Measurements from ENCODE around the gene TAS1R1.
"Not testable (repeated sequence)": the region's sequence is repeated elsewhere in the genome, so short reads cannot be mapped to it uniquely, and the experiment has no call there.

Gene TAS1R1

GRCh38 chr1:6521536-6521935 lies 33.6 kb upstream of the TAS1R1 start:
- DNase-seq (ENCODE audit: low spot score): peak; percentile 68

GRCh38 chr1:6523566-6523965 lies 31.5 kb upstream of the TAS1R1 start:
- DNase-seq (ENCODE audit: low spot score): peak; percentile 44

- DNase-seq (ENCODE audit: low spot score): no peak
Measured at GRCh38 chr1:6526316-6526715, 28.8 kb upstream of the TAS1R1 start.

- DNase-seq (ENCODE audit: low spot score): no peak
Measured at GRCh38 chr1:6528492-6528891, 26.6 kb upstream of the TAS1R1 start.

GRCh38 chr1:6530504-6531160 lies 24.5 kb upstream of the TAS1R1 start:
- DNase-seq (ENCODE audit: low spot score): no peak

- DNase-seq (ENCODE audit: low spot score): no peak
Measured at GRCh38 chr1:6531996-6532395, 23.1 kb upstream of the TAS1R1 start.

- DNase-seq (ENCODE audit: low spot score): no peak
Measured at GRCh38 chr1:6534248-6534822, 20.8 kb upstream of the TAS1R1 start.

- no peak for DNase-seq (ENCODE audit: low spot score)
Measured at GRCh38 chr1:6535214-6535613, 19.9 kb upstream of the TAS1R1 start.

- no peak for DNase-seq (ENCODE audit: low spot score)
Measured at GRCh38 chr1:6536291-6536690, 18.8 kb upstream of the TAS1R1 start.

- DNase-seq (ENCODE audit: low spot score): no peak
Measured at GRCh38 chr1:6538956-6539355, 16.2 kb upstream of the TAS1R1 start.

- peak; percentile 63 for DNase-seq (ENCODE audit: low spot score)
Measured at GRCh38 chr1:6544831-6545230, 10.3 kb upstream of the TAS1R1 start.

- DNase-seq (ENCODE audit: low spot score): peak; percentile 37
Measured at GRCh38 chr1:6545276-6546112, 9.6 kb upstream of the TAS1R1 start.

GRCh38 chr1:6546326-6546725 lies 8.8 kb upstream of the TAS1R1 start:
- DNase-seq (ENCODE audit: low spot score): no peak

- peak; percentile 35 for DNase-seq (ENCODE audit: low spot score)
Measured at GRCh38 chr1:6547301-6547700, 7.8 kb upstream of the TAS1R1 start.

- DNase-seq (ENCODE audit: low spot score): peak; percentile 89
Measured at GRCh38 chr1:6554031-6554906, 838 bp upstream of the TAS1R1 start, which contains the start of gene NOL9. Gene NOL9, minus strand, starts transcription at chr1:6554513. Its CDS starts 11 bp downstream, at chr1:6554502.

GRCh38 chr1:6557597-6557996 lies 2.5 kb downstream of the TAS1R1 start:
- DNase-seq (ENCODE audit: low spot score): no peak

- not testable (repeated sequence) for DNase-seq (ENCODE audit: low spot score)
Measured at GRCh38 chr1:6559161-6559560, 4.1 kb downstream of the TAS1R1 start.

GRCh38 chr1:6560267-6560666 lies 5.2 kb downstream of the TAS1R1 start:
- DNase-seq (ENCODE audit: low spot score): no peak

- DNase-seq (ENCODE audit: low spot score): no peak
Measured at GRCh38 chr1:6569033-6569432, 13.9 kb downstream of the TAS1R1 start.

- DNase-seq (ENCODE audit: low spot score): no peak
Measured at GRCh38 chr1:6570100-6570499, 15.0 kb downstream of the TAS1R1 start.

- DNase-seq (ENCODE audit: low spot score): no peak
Measured at GRCh38 chr1:6570987-6571386, 15.9 kb downstream of the TAS1R1 start.

Measured in kidney tubule cell (primary cell).